ENCODE results near the gene MTERF4. TPM values are rescaled to one million over a fixed set of nuclear protein-coding genes. Genes with fewer than 3 reads are reported as not detected.
A peak's percentile ranks its signal among the peaks of the same experiment; 100 is the strongest.
"Not testable (repeated sequence)": the region's sequence is repeated elsewhere in the genome, so short reads cannot be mapped to it uniquely, and the experiment has no call there.

MTERF4 gene
- total and polyA plus RNA-seq, 2 of the 13 experiments (the other 11 are each of a cell fraction or from before 2014, with no cell fraction given), result 50.5 to 59.8 TPM

- TF ChIP-seq, protein P1, sequence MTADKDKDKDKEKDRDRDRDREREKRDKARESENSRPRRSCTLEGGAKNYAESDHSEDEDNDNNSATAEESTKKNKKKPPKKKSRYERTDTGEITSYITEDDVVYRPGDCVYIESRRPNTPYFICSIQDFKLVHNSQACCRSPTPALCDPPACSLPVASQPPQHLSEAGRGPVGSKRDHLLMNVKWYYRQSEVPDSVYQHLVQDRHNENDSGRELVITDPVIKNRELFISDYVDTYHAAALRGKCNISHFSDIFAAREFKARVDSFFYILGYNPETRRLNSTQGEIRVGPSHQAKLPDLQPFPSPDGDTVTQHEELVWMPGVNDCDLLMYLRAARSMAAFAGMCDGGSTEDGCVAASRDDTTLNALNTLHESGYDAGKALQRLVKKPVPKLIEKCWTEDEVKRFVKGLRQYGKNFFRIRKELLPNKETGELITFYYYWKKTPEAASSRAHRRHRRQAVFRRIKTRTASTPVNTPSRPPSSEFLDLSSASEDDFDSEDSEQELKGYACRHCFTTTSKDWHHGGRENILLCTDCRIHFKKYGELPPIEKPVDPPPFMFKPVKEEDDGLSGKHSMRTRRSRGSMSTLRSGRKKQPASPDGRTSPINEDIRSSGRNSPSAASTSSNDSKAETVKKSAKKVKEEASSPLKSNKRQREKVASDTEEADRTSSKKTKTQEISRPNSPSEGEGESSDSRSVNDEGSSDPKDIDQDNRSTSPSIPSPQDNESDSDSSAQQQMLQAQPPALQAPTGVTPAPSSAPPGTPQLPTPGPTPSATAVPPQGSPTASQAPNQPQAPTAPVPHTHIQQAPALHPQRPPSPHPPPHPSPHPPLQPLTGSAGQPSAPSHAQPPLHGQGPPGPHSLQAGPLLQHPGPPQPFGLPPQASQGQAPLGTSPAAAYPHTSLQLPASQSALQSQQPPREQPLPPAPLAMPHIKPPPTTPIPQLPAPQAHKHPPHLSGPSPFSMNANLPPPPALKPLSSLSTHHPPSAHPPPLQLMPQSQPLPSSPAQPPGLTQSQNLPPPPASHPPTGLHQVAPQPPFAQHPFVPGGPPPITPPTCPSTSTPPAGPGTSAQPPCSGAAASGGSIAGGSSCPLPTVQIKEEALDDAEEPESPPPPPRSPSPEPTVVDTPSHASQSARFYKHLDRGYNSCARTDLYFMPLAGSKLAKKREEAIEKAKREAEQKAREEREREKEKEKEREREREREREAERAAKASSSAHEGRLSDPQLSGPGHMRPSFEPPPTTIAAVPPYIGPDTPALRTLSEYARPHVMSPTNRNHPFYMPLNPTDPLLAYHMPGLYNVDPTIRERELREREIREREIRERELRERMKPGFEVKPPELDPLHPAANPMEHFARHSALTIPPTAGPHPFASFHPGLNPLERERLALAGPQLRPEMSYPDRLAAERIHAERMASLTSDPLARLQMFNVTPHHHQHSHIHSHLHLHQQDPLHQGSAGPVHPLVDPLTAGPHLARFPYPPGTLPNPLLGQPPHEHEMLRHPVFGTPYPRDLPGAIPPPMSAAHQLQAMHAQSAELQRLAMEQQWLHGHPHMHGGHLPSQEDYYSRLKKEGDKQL (CRISPR knock-in tag; IDR thresholded peaks at IDR 0.05; ENCODE audit: low read depth), result peak; percentile 97
- TF ChIP-seq CREB1 (IDR thresholded peaks at IDR 0.05), result not testable (repeated sequence)
- TF ChIP-seq CREB1 (CRISPR knock-in tag; IDR thresholded peaks at IDR 0.05) (peak; percentile 78), MEIS1 (CRISPR knock-in tag; IDR thresholded peaks at IDR 0.05; ENCODE audit: borderline replicate concordance) (0 out of 2 replicates have a peak, but pooled peaks have one; percentile 29), ARID2 (CRISPR knock-in tag; IDR thresholded peaks at IDR 0.05; ENCODE audit: borderline replicate concordance) (peak; percentile 54; the same call in 1 of the 2 replicates), ZNF772 (CRISPR knock-in tag; IDR thresholded peaks at IDR 0.05) (peak; percentile 91; the same call in 1 of the 2 replicates), JUN (CRISPR knock-in tag; IDR thresholded peaks at IDR 0.05) (peak; percentile 38; the same call in 1 of the 2 replicates), MAX (IDR thresholded peaks at IDR 0.05) (peak; percentile 49; the same call in 1 of the 2 replicates), ZNF230 (CRISPR knock-in tag; IDR thresholded peaks at IDR 0.05) (peak; percentile 55; the same call in 1 of the 2 replicates)
- TF ChIP-seq, protein P2, sequence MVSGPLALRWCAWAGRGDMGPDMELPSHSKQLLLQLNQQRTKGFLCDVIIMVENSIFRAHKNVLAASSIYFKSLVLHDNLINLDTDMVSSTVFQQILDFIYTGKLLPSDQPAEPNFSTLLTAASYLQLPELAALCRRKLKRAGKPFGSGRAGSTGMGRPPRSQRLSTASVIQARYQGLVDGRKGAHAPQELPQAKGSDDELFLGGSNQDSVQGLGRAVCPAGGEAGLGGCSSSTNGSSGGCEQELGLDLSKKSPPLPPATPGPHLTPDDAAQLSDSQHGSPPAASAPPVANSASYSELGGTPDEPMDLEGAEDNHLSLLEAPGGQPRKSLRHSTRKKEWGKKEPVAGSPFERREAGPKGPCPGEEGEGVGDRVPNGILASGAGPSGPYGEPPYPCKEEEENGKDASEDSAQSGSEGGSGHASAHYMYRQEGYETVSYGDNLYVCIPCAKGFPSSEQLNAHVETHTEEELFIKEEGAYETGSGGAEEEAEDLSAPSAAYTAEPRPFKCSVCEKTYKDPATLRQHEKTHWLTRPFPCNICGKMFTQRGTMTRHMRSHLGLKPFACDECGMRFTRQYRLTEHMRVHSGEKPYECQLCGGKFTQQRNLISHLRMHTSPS (CRISPR knock-in tag; IDR thresholded peaks at IDR 0.05; ENCODE audit: low read depth), result peak; percentile 89
- TF ChIP-seq, protein P3, sequence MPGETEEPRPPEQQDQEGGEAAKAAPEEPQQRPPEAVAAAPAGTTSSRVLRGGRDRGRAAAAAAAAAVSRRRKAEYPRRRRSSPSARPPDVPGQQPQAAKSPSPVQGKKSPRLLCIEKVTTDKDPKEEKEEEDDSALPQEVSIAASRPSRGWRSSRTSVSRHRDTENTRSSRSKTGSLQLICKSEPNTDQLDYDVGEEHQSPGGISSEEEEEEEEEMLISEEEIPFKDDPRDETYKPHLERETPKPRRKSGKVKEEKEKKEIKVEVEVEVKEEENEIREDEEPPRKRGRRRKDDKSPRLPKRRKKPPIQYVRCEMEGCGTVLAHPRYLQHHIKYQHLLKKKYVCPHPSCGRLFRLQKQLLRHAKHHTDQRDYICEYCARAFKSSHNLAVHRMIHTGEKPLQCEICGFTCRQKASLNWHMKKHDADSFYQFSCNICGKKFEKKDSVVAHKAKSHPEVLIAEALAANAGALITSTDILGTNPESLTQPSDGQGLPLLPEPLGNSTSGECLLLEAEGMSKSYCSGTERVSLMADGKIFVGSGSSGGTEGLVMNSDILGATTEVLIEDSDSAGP (CRISPR knock-in tag; IDR thresholded peaks at IDR 0.05; ENCODE audit: borderline replicate concordance), result peak; percentile 54; the same call in 1 of the 2 replicates
- TF ChIP-seq, protein P4, sequence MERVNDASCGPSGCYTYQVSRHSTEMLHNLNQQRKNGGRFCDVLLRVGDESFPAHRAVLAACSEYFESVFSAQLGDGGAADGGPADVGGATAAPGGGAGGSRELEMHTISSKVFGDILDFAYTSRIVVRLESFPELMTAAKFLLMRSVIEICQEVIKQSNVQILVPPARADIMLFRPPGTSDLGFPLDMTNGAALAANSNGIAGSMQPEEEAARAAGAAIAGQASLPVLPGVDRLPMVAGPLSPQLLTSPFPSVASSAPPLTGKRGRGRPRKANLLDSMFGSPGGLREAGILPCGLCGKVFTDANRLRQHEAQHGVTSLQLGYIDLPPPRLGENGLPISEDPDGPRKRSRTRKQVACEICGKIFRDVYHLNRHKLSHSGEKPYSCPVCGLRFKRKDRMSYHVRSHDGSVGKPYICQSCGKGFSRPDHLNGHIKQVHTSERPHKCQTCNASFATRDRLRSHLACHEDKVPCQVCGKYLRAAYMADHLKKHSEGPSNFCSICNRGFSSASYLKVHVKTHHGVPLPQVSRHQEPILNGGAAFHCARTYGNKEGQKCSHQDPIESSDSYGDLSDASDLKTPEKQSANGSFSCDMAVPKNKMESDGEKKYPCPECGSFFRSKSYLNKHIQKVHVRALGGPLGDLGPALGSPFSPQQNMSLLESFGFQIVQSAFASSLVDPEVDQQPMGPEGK (CRISPR knock-in tag; IDR thresholded peaks at IDR 0.05), result peak; percentile 57
Observed at GRCh38 chr2:241093133-241093781, 8.8 kb downstream of the MTERF4 start (continued).
